ENCODE results near the gene LINS1.

GRCh38 chr15:100642213-100642949 lies 40.4 kb upstream of the LINS1 start:
- TF ChIP-seq POLR2A (IDR thresholded peaks at IDR 0.05; ENCODE audit: low read depth, low read length) (no peak), TAF1 (IDR thresholded peaks at IDR 0.05; ENCODE audit: borderline replicate concordance, low read depth, low read length) (no peak)
